GM19397 (cell line): ENCODE measurements around the gene EFR3B.
"Not testable (repeated sequence)": the region's sequence is repeated elsewhere in the genome, so short reads cannot be mapped to it uniquely, and the experiment has no call there.

ENCODE experiments used
- ATAC-seq: cut with Tn5 transposase; IDR thresholded peaks from one replicate; pipeline ENCODE4 v1.9.1; 2021; ENCODE audit warnings: mild to moderate bottlenecking, moderate library complexity; ENCODE audit not compliant: unreplicated experiment

The EFR3B gene

DNA sequence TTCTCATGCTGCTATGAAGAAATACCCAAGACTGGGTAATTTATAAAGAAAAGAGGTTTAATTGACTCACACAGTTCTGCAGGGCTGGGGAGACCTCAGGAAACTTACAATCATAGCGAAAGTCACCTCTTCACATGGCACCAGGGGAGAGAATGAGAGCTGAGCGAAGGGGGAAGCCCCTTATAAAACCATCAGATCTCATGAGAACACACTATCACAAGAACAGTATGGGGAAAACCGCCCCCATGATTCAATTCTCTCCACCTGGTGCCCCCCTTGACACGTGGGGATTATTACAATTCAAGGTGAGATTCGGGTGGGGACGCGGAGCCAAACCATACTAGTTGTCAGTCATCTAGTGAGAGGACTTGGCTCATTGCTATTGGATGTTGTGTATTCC, 60.5 kb downstream of the EFR3B start:
- not testable (repeated sequence) for ATAC-seq

DNA sequence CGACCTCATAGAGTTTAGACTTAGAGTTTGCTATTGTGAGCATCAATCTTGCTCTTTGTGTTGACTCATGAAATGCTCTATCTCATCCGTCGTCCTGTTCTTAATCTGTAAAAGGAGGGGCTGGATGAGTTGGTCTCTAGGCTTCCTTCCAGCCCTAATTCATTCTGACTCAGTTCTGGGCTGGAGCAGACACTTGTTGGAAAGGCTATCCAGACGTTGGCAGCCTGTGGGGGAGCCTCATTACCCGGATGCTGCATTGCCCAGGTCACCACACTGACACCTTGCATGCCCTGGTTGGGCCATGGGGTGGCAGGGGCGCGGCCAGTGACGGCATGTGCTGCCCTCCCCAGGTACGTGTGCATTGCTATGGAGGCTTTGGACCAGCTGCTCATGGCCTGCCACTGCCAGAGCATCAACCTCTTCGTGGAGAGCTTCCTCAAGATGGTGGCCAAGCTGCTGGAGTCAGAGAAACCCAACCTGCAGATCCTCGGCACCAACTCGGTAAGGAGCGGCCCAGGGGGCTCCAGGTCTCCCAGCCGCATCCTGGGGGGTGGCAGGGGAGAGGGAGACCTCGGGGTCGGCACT, 61.5 kb downstream of the EFR3B start:
- no peak for ATAC-seq

DNA sequence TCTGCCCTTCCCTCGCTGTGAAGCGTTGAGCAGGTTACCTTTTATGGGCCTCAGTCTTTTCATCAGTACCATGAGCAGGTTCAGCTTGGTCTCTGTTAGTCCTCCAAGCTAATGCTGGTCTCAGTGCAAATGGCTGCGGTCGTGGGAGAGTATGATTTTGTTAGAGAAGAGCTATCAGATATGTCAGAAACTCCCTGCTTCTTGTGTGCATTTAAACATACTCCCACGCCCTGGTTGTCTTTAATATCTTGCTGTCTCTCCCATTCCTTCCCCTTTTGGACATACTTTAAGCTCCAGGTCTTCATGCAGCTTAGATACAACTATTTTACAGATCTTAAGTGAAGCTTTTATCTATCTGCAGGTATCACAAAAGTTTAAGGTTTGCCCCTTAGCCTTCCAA, 62.9 kb downstream of the EFR3B start:
- ATAC-seq, result no peak

DNA sequence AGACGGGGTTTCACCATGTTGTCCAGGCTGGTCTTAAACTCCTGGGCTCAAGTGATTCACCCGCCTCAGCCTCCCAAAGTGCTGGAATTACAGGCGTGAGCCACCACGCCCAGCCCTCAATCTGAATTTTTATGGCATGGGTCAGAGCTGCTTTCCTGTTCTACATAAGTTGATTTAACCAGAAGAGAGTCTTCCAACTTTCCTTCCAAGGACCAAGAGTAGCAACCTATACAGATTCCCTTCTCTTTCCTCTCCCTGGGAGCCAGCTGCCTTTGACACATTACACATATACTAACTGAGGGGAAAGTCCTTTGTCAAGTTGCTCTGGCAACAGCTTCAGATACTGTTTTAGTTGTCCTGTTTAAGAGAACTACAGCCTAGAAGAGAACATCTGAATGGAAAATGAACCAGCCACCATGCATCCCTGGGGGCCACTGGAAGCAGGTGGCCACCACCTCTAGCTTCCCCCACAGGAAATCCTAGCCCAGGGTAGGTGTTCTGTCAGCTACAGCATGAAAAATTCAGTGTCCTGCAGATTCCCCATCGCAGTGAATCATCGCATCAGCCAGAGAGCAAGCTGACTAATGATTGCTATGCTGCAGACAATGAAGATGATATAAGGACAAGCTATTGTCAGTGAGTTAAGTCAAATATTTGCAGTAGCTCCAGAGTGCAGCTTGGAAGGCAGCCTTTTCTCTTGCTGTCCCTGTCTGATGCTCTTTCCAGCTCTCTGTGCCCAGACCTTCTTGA, 63.6 kb downstream of the EFR3B start:
- no peak for ATAC-seq

DNA sequence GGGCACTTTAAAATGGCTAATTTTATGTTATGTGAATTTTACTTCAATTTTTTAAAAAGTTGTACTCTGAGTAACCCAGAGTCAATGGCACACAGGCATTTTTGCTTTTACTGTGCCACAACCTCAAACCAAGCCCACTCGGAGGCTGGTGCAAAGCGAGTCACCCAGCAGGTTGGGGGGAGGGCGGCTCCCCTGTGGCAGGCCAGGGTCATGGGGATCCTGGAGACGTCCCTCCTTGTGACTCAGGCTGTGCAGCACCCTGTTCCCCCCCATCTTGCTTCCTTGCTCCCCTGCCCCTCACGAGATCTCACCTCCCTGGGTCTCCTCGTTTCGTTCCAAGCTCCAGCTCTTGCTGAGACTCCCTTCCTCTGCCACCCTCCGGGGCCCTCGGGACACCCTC, 67.9 kb downstream of the EFR3B start:
- ATAC-seq, result no peak

DNA sequence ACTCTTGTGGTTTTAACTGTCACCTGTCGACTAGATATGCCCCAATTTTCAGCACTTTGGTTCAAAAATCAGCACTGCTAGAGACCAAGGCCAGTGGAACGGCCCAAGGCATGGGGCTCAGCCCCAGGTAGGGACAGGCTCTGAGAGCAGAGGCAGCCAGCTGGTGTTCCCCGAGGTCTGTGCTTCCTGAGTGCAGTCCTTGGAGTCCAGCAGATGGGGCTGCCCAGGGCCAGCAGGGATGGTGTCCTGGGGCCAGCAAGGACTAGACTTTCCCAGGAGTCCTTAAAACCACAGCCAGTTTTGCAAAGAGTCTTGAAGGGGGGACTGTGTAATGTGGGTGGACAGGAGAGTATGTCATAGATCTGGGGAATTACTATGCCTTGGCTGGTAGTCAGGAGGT, 70.2 kb downstream of the EFR3B start:
- ATAC-seq, result no peak

DNA sequence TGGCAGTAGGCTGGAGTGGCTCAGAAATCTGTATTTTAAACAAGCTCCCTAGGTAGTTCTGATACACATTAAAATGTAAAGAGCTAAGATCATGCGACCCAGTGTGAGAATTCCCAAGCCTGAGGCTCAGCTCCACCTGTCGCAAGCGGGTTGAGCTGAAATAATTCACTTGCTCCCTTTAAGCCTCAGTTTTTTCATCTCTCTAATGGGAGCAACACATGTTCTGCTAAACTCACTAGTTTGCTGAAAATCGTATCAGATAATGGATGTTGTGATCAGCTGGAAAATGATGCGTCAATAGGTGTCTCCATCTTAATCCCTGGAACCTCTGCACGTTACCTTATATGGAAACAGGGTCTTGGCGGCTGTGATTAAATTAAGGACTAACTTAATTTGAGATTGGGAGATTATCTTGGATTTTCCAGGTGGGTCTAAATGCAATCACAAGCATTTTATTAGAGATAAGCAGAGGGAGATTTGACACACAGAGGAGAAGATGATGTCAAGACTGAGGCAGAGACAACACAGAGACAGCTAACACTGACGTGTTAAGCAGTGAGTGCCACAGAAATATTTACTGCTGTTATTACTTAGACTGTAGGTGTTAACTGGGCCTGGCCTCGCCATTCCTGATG, 73.5 kb downstream of the EFR3B start:
- no peak for ATAC-seq

DNA sequence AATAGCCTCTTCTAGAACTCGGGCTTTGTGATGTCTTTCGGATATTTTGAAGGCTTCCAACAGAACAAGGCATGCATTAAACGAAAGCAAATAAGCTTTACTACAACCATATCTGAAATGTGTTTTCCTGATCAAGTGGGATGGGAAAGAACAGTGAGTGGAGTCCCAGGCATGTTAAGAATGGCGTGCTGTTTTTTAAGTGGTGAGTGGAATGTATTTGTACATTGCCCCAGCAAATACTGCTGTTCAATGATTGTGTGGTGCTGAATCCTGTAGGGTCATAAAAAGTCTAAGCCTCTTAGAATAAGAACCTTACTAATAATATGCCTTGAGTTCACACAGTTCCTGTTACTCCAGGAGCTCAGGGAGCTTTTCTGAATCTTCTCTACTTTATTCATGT, 74.0 kb downstream of the EFR3B start:
- no peak for ATAC-seq

DNA sequence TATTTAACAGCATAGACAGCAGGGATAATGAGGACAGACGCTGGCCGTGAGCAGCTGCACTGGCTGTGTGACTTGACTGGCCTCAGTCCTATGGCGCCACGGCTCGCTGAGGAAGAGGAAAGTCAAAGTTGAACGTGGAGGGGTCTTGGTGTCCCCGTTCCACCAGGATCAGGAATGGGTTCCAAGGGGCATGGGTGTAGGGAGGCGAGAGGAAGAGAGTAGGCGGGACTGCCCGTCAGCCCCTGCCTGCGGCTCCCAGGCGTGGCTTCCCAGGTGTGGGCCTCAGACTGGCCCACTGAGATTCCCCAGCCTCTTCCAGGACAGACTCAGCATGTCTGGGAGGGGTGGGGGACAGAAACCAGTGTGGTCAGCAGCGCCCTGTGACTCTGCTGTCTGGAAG, 75.1 kb downstream of the EFR3B start:
- ATAC-seq, result no peak

DNA sequence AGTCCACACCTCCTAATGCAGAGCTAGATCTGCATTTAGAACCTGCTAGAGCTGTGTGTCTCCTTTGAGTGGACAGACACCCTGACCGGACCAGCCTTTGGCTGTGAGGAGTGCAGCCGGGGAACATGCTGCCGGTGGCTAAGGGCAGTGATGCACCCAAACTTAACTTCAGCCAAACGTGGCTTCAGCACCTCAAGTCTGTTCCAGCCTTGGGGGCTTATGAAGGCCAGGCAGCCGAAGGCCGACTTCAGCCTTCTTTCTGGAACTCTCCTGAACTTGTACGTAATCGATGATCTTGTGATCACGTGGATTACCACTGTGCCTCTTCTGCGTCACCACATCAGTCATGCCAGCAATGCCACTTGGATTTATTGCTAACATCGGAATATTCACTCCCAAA, 77.4 kb downstream of the EFR3B start:
- ATAC-seq, result no peak

DNA sequence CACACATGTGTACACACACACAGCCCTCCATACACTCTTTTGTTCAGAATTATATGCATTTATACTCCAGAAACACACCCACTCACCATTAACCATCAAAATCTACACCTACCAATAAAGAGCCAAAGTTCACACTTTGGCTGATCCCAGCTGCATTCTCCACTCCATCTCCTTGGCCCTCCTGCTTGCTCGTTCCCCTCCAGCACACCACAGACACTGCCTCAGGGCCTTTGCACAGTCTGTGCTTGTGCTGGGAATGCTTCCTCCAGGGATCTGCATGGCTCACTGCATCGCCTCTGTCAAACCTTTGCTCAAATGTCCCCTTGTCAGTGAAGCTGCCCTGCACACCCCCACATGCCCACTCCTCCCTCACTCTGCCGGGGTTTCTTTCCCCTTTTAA, 80.5 kb downstream of the EFR3B start:
- no peak for ATAC-seq

DNA sequence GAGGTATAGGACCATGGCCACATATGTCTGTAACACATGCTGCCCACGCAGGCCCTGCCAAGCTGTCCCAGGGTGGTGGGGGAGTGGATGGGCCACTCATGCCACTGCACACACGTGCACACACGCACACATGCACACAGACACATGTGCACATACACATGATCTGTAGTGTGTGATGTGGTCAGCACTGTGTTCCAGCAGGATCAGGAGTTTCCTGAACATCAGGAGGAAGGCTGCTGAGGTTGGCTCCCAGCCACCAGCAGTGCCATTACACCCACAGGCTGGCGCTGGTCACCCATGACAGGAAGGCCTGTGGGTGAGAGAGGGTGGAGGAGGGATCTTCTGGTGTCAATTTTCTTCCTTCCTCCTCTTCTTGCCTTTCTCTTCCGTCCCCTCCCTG, 81.8 kb downstream of the EFR3B start:
- ATAC-seq, result no peak

DNA sequence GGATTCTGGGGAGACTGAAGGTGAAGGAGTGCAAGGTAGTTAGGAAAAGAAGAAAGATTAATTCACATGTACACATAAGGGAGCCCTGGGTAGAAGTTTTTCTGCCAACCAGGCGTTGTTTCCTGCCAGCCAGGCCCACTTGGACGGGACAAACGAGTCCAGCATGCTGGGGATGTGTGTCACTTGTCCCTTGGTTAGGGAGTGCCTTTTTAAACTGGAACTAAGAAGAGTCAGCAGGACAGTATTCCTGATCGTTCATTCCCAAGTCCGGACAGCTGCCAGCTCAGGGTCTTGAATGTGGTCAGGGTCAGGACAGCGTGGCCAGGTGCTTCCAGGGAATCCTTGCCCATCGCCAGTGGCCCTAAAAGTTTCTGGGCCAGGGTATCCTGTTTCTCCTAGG, 83.3 kb downstream of the EFR3B start:
- ATAC-seq, result no peak

DNA sequence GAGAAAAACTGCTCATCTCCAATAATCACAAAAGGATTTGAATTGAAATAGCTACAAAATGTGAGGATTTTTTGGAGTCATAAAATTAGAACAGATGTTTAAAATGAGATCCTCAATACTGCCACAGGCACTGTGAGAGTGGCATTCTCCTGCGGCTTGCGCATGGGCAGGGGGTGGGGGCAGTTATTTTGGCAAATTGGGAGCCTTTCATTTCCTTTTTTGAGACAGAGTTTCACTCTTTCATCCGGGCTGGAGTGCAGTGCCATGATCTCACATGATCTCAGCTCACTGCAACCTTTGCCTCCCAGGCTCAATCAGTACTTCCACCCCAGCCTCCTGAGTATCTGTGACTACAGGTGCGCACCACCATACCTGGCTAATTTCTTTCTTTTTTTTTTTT, 84.1 kb downstream of the EFR3B start:
- ATAC-seq, result no peak

DNA sequence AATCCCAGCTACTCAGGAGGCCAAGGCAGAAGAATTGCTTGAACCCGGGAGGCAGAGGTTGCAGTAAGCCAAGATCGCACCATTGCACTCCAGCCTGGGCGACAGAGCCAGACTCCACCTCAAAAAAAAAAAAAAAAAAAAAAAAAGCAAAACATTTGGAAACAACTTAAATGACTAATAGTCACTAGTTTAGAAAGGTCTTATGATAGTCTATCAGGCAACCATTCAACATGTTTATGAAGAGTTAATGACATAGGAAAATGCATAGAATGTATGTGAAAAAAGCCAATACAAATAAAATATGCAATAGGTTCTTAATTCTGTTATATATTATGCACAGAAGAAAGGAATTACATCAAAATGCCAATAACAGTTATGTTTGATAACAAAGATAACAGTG, 85.2 kb downstream of the EFR3B start:
- ATAC-seq, result not testable (repeated sequence)

DNA sequence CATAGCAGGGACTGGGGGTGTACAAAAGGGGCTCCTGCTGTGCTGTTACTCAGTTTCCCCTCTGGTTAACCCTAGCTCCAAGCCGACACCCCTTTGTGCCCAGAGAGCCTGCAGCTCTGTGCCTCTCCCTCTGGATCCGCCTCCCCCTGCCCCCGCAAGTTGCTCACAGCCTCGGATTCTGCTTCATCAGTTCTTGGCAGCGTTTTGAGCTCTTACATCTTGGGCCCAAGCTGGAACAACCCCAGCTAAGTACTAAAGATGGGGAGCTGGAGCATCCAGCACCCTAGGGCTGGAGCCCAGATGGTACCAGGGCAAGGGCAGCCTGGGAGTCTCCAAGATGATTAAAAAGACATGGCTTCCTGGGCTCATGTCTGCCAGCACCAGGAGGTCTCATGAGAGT, 85.8 kb downstream of the EFR3B start:
- ATAC-seq, result no peak

DNA sequence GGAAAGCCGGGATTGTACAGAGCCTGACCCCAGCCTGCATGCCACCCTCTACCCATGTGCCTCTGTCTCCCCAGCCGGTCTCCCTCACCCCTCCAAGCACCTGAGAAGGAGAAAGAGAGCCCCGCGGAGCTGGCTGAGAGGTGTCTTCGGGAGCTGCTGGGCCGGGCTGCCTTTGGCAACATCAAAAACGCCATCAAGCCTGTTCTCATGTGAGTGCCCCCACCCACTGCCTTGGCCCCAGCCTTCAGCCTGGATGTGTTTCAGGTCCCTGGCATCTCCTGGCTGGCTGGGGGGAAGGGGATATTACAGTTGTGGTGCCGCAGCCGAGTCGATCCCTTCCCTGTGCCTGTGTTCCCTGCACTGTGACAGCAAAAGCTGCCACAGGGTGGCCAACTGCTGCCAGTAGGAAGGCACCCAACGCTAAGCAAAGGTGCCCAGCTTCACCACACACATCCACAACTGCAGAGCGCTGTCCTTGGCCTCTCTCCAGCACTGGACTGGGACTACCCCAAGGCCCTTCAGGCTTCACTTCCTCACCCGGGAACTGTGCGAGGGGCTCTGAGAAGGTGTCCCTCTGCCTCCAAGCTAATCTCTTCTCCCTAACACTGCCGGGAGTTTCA, 88.1 kb downstream of the EFR3B start:
- ATAC-seq, result no peak

DNA sequence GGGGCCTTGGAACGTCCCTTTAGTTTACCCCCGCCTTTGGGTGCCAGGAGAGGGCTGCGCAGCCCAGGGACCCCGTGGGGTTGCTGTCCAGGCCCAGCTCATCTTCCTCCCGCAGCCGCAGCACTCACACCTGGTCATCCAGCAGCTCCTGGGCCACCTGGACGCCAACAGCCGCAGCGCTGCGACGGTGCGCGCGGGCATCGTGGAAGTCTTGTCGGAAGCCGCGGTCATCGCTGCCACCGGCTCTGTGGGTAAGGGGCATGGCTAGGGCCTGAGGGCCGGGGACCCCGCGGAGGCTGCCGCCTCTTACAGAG, 89.3 kb downstream of the EFR3B start:
- no peak for ATAC-seq

DNA sequence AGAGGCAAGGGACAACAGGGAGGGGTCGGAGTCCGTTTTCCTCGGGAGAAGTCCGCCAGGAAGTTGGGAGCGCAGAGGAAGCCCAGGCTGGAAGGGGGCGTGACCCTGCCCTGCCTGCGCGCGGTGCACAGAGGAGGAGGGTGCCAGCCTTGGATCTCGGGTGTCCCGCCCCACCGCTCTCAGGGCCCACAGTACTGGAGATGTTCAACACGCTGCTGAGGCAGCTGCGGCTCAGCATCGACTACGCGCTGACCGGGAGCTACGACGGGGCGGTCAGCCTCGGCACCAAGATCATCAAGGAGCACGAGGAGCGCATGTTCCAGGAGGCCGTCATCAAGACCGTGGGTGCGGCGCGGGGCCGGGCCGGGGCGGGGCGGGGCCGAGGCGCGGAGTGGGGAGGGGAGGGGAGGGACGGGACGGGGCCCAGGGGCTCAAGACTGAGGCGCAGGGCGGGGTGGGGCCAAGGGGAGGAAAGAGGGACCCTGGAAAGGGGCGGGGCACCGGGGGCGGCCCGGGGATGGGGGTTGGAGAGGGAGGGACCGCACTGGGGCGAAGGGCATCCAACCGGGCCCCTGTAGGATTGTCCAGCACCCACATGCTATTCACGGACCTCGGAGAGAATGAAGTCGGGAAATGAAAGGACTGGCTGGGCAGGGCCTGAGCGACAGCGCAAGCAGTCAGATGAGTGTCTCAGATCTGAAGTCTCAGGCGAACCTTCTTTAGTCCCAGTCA, 89.9 kb downstream of the EFR3B start:
- no peak for ATAC-seq

DNA sequence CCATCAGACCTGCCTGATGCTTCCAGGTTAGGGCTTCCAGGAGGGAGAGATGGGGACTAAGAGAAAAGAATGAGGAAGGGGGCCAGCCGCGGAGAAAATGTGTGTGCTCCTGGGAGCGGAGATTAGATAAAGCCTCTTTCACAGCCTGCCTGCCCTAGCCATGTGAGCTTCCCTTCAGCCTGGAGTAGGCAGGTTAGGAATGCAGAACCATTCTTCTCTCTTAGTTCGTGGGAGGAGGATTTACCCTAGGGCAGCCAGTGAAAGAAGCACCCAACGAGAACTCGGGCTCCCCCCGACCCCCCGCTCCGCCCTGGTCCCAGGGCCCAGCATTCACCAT, 90.4 kb downstream of the EFR3B start:
- no peak for ATAC-seq

DNA sequence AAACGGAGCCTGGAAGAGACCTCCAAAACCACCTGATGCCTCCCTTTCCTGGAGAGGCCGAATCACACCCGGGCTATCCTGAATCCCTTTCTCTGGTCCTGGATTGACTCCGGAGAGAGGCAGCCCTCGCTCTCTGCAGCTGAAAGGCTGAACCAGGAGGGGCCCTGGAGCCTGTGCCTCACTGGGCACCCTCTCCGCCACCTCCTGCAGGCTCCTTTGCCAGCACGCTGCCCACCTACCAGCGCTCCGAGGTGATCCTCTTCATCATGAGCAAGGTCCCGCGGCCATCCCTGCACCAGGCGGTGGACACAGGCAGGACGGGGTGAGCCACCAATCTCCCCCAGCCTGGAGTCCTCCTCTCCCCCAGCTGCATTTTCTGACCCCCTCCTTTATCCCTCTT, 90.8 kb downstream of the EFR3B start:
- ATAC-seq, result no peak

DNA sequence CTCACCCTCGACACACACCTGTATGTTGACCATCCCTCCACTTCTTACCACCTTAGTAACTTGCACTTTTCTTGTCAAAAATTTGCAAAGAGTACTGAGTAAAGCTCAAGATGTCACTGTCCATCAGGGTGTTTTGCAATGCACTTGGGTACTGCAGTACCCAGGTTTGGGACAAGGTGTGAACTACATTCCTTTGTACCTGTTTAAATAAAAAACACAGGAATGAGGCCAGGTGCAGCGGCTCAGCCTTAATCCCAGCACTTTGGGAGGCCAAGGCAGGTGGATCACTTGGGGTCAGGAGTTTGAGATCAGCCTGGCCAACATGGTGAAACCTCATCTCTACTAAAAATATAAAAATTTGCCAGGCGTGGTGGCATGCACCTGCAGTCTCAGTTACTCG, 98.7 kb downstream of the EFR3B start:
- ATAC-seq, result not testable (repeated sequence)
